Activated CD4-positive, alpha-beta T cell treated with anti-CD3 and anti-CD28 coated beads, Interleukin-2, amount 10 ng/mL, durations not matched to agents 7 days and 5 days (primary cell): ENCODE measurements around the gene RHBDF1. TPM values are rescaled to one million over a fixed set of nuclear protein-coding genes. Genes with fewer than 3 reads are reported as not detected.

Experiments used
- CTCF ChIA-PET: fragments of 350-600 bp; sonication (Branson Sonifier 250); formaldehyde crosslinking; loops from one replicate; lab custom pipeline; 2021; ENCODE audit warnings: antibody characterized with exemption; lab: Charles Lee
- POLR2A ChIA-PET: fragments of 350-600 bp; sonication (Branson Sonifier 250); formaldehyde crosslinking; loops from one replicate; lab custom pipeline; 2021; ENCODE audit warnings: antibody characterized with exemption; lab: Charles Lee
- DNase-seq: peaks from one replicate; pipeline ENCODE4 v3.0.0-alpha.2; 2020
- H3K27ac Mint-ChIP-seq: one replicate; pipeline ENCODE4 v1.8.0; 2021; ENCODE audit warnings: mild to moderate bottlenecking, moderate library complexity, mixed read lengths
- H3K27me3 Mint-ChIP-seq: one replicate; pipeline ENCODE4 v1.8.0; 2021; ENCODE audit warnings: mixed read lengths
- H3K36me3 Mint-ChIP-seq: one replicate; pipeline ENCODE4 v1.8.0; 2021; ENCODE audit warnings: low read depth, mixed read lengths
- H3K4me1 Mint-ChIP-seq: one replicate; pipeline ENCODE4 v1.8.0; 2021; ENCODE audit warnings: mixed read lengths
- H3K4me3 Mint-ChIP-seq: one replicate; pipeline ENCODE4 v1.8.0; 2021; ENCODE audit warnings: mild to moderate bottlenecking, moderate library complexity, mixed read lengths
- H3K9me3 Mint-ChIP-seq: one replicate; pipeline ENCODE4 v1.8.0; 2021; ENCODE audit warnings: mixed read lengths
- total RNA-seq, 2 experiments: library from RNA; stranded (reverse); gene quantifications; one replicate each; pipeline ENCODE4 v1.2.3, GENCODE V29; 2021

Gene RHBDF1
- total RNA-seq, 2 experiments from 2014 or later = 0.10 TPM; not detected in 1

DNA sequence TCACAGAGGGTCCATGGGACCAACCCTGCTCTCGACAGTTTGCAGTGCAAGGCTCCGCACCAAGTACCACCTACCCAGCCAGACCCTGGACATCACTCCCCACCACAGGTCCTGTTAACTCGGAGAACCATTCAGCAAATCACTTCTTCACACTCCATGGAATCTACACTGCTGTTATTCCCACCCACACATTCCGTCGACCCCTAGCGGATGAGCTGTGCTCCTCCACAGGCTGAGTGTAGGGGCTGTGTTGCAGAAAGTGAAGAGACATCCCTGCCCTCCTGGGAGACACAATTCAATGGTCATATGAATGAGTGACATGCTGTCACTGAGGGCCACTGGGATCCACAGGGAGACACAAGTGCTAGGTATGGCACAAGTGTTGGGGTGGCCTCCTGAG is 33.1 kb upstream of the RHBDF1 start:
- no peak overlapping the region for H3K4me3 Mint-ChIP-seq
- H3K4me1 Mint-ChIP-seq = peaks cover 2% of the 10 kb centered on the region
- H3K27me3 Mint-ChIP-seq = no peaks in the 10 kb centered on the region
- no peak for DNase-seq
- H3K9me3 Mint-ChIP-seq = no peaks in the 10 kb centered on the region
- POLR2A ChIA-PET = no interaction called here
- H3K27ac Mint-ChIP-seq = no peak overlapping the region
- CTCF ChIA-PET = interaction anchor here (0.7 to 2.2 kb wide), 4 partner anchors 11 to 257 kb away, joined by 3 to 12 read pairs (median 8); partner anchors contain the start of gene MPG
- peaks cover 8% of the 10 kb centered on the region for H3K36me3 Mint-ChIP-seq

DNA sequence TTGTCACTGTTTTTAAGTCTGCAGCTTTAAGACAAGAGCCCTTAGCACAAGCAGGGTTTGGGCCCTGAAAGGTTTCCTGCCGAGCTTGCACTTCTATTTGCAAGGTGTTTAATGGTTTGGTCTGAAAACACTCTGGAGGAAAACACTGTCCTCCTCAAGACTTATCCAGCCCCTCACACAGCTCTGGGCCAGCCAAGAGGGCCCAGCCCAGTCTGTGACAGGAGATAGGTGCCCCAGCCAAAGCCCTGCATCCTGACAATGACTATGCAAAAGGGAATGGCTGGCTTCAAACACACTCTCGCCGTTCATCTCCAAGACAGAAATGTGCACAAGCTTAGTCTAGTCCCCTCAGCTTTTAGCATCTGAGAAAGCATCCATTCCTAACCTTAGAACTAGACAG is 32.5 kb upstream of the RHBDF1 start:
- CTCF ChIA-PET = interaction anchor here (1.4 kb wide), 1 partner anchor 37 kb away, joined by 3 read pairs; no protein-coding TSS in a partner anchor
- DNase-seq = no peak
- Mint-ChIP-seq H3K9me3 (no peaks in the 10 kb centered on the region), H3K27me3 (no peaks in the 10 kb centered on the region), H3K36me3 (peaks cover 5% of the 10 kb centered on the region), H3K27ac (no peak overlapping the region), H3K4me1 (peaks cover 2% of the 10 kb centered on the region), H3K4me3 (no peak overlapping the region)
- POLR2A ChIA-PET = no interaction called here

DNA sequence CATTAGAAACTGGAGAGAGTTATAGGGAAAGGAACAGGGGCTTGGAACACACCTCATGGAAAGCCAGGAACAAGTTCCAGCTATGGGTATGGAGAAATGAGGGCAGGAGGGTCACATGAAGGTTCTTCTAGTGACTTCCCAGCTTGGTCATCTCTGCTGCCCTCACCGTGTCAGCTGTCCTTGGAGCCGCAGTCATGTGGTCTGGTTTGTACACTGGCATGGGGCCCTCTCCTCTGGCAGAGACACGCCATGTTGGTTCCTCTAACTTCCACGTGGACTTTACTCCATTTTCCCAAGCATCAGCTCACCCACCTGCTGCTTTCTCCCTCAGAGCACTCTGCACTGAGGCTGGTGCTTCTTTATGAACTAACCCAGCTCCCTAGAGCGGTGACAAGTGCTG is 31.9 kb upstream of the RHBDF1 start:
- no peaks in the 10 kb centered on the region for H3K9me3 Mint-ChIP-seq
- H3K36me3 Mint-ChIP-seq = no peaks in the 10 kb centered on the region
- H3K27ac Mint-ChIP-seq = no peak overlapping the region
- DNase-seq = no peak
- H3K27me3 Mint-ChIP-seq = no peaks in the 10 kb centered on the region
- H3K4me3 Mint-ChIP-seq = no peak overlapping the region
- peaks cover 2% of the 10 kb centered on the region for H3K4me1 Mint-ChIP-seq
- ChIA-PET CTCF (interaction anchor here (0.6 to 1.4 kb wide), 5 partner anchors 12 to 232 kb away, joined by 3 to 6 read pairs (median 3); no protein-coding TSS in a partner anchor), POLR2A (no interaction called here)

DNA sequence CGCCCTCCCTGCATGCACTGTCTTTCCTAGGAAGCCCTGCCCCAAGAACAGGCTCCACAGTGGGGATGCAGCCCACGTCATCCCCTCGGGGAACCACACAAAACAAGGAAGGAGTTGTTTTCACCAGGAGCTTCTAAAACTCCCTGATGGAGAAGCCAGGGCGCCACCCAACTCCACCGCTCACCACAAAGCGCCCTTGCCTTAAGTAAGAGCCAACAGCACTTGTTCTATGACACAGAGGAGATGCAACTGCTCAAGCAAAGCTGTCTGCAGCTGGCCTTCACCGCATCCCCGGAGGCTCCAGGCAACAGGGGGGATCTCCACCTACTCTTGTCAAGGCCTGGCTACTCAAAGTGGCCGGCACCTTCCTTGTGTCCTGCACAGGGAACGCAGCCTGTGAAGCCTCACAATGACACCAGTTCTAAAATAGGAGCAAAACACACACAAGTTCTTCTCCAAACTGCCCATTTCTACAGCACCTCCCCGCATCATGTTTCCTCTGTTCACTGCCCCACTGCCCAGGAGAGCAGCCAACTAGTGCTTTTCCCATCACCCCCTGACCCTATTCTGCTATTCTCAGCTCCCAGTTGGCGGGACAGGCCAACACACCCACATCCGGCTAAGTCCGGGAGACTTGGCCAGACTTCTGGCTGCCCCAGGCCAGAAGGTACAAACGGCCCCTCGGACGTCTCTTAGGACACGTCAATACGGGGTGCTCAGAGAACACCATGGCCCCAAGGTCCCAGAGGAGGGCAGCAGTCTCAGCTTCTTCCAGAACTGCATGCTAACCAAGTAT is 29.8 kb upstream of the RHBDF1 start:
- H3K4me3 Mint-ChIP-seq = no peak overlapping the region
- H3K4me1 Mint-ChIP-seq = peaks cover 4% of the 10 kb centered on the region
- no peaks in the 10 kb centered on the region for H3K36me3 Mint-ChIP-seq
- no peaks in the 10 kb centered on the region for H3K27me3 Mint-ChIP-seq
- POLR2A ChIA-PET = no interaction called here
- peak overlapping the region; percentile 58 for H3K27ac Mint-ChIP-seq
- no peaks in the 10 kb centered on the region for H3K9me3 Mint-ChIP-seq
- CTCF ChIA-PET = interaction anchor here (0.8 to 1.0 kb wide), 2 partner anchors 15 to 37 kb away, joined by 3 read pairs; no protein-coding TSS in a partner anchor
- no peak for DNase-seq

DNA sequence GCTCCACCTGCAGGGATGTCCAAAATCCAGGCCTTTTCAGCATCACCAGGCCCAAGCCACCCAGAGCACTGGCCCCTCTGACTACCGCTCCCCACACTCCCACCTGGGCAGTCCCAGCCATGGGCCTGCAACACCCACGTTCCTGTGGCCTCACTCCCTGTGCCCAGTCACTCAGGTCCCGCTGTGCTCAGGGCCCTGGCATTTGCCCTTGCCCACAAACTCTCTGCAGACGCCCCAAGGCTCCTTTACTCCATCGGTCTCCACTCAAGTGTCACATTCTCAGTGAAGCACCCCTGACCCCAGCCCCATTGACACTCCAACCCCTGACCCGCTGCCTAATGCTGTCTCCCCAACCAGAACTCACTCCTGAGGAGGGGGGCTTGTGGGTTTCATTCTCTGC is 29.2 kb upstream of the RHBDF1 start:
- POLR2A ChIA-PET = no interaction called here
- Mint-ChIP-seq H3K9me3 (no peaks in the 10 kb centered on the region), H3K4me3 (no peak overlapping the region), H3K4me1 (peaks cover 7% of the 10 kb centered on the region), H3K36me3 (no peaks in the 10 kb centered on the region), H3K27ac (no peak overlapping the region), H3K27me3 (no peaks in the 10 kb centered on the region)
- CTCF ChIA-PET = interaction anchor here (0.8 to 1.0 kb wide), 2 partner anchors 16 to 36 kb away, joined by 3 read pairs; no protein-coding TSS in a partner anchor
- DNase-seq = no peak

DNA sequence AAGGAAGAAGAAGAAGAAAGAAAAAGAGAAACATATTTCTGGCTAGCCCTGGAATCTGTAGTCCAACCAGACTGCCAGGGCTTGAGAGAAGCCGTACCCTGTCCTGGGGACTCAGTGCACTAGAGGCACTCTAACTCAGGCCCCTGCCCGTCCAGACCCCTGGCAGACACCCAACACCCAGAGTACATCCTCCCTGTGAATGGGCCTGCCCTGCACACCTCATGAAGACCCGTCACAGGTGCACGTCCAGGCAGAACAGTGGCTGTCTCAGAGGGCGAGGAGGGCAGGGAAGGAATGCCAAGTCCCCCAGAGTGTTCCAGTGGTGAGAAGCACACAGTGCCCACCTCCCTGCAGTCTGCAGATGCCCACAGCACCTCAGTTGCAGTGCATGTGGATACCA is 28.6 kb upstream of the RHBDF1 start:
- ChIA-PET POLR2A (no interaction called here), CTCF (no interaction called here)
- H3K9me3 Mint-ChIP-seq = no peaks in the 10 kb centered on the region
- no peak overlapping the region for H3K27ac Mint-ChIP-seq
- peaks cover 8% of the 10 kb centered on the region for H3K4me1 Mint-ChIP-seq
- H3K36me3 Mint-ChIP-seq = no peaks in the 10 kb centered on the region
- H3K27me3 Mint-ChIP-seq = no peaks in the 10 kb centered on the region
- no peak overlapping the region for H3K4me3 Mint-ChIP-seq
- DNase-seq = no peak

DNA sequence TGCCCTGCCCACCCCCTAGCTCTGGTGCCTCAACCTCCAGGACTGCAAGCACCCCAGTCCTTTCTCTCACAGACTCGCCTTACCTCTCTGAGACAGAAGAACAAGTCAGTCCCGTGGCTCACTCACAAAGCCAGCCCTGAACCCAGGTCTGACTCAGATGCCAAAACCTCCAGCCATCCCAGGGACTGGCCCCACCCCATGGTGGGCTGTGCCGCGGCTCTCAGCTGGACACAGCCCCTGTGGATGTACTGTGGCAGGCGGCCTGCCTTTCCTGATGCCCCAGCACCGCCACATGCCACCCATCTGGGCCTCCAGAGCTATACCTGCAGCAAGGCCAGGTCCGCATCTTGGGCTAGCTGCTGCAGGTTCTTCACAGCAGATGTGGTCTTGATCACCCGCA is 25.4 kb upstream of the RHBDF1 start:
- DNase-seq = no peak
- ChIA-PET POLR2A (no interaction called here), CTCF (interaction anchor here (0.7 to 8.8 kb wide), 12 partner anchors 9 to 264 kb away, joined by 3 to 169 read pairs (median 6); partner anchors contain the start of genes MPG and RHBDF1)
- Mint-ChIP-seq H3K36me3 (no peaks in the 10 kb centered on the region), H3K27ac (no peak overlapping the region), H3K4me1 (peaks cover 8% of the 10 kb centered on the region), H3K9me3 (no peaks in the 10 kb centered on the region), H3K27me3 (no peaks in the 10 kb centered on the region), H3K4me3 (no peak overlapping the region)

DNA sequence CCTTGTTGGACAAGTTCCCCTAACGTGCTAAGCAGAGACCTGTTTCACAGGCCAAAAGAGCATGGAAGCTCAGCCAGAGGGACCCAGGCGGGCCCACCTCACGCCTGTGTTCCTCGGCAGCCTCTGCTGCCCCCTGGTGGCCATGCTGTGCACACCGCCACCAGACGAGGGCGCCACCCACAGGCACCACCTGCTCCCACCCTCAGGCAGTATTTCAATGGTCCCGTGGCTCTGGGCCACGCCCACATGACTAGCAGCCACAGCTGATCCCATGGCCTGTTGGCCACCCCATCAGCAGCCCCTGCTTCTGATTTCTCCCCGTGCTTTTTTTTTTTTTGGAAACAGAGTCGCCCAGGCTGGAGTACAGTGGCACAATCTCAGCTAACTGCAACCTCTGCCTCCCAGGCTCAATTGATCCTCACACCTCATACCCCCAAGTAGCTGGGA is 24.5 kb upstream of the RHBDF1 start:
- no peak overlapping the region for H3K4me3 Mint-ChIP-seq
- H3K9me3 Mint-ChIP-seq = no peaks in the 10 kb centered on the region
- peaks cover 8% of the 10 kb centered on the region for H3K4me1 Mint-ChIP-seq
- ChIA-PET CTCF (interaction anchor here (0.6 to 8.8 kb wide), 24 partner anchors 9 to 437 kb away, joined by 3 to 169 read pairs (median 4); partner anchors contain the start of genes FAM234A, MPG, POLR3K and RHBDF1), POLR2A (no interaction called here)
- H3K36me3 Mint-ChIP-seq = no peaks in the 10 kb centered on the region
- H3K27ac Mint-ChIP-seq = no peak overlapping the region
- H3K27me3 Mint-ChIP-seq = no peaks in the 10 kb centered on the region
- DNase-seq = peak; percentile 90

DNA sequence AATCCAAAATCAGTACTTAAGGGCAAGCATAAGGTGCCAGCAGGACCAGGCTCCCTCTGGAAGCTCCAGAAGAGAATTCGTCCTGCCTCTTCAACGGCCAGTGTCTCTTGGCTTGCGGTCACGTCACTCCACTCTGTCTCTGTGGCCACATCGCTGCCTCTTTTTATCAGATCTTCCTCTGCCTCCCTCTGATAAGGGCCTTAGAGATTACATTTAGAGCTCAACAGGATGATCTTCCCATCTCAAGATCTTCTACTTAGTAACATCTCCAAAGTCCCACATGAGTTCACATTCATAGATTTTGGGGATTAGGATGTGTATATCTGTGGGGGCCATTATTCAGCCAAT is 22.5 kb upstream of the RHBDF1 start:
- ChIA-PET POLR2A (no interaction called here), CTCF (interaction anchor here (0.5 to 8.8 kb wide), 7 partner anchors 10 to 200 kb away, joined by 3 to 169 read pairs (median 3); partner anchors contain the start of genes MPG and RHBDF1)
- no peaks in the 10 kb centered on the region for H3K9me3 Mint-ChIP-seq
- DNase-seq = no peak
- H3K4me3 Mint-ChIP-seq = no peak overlapping the region
- H3K27ac Mint-ChIP-seq = no peak overlapping the region
- H3K36me3 Mint-ChIP-seq = peaks cover 5% of the 10 kb centered on the region
- peaks cover 8% of the 10 kb centered on the region for H3K4me1 Mint-ChIP-seq
- H3K27me3 Mint-ChIP-seq = no peaks in the 10 kb centered on the region

DNA sequence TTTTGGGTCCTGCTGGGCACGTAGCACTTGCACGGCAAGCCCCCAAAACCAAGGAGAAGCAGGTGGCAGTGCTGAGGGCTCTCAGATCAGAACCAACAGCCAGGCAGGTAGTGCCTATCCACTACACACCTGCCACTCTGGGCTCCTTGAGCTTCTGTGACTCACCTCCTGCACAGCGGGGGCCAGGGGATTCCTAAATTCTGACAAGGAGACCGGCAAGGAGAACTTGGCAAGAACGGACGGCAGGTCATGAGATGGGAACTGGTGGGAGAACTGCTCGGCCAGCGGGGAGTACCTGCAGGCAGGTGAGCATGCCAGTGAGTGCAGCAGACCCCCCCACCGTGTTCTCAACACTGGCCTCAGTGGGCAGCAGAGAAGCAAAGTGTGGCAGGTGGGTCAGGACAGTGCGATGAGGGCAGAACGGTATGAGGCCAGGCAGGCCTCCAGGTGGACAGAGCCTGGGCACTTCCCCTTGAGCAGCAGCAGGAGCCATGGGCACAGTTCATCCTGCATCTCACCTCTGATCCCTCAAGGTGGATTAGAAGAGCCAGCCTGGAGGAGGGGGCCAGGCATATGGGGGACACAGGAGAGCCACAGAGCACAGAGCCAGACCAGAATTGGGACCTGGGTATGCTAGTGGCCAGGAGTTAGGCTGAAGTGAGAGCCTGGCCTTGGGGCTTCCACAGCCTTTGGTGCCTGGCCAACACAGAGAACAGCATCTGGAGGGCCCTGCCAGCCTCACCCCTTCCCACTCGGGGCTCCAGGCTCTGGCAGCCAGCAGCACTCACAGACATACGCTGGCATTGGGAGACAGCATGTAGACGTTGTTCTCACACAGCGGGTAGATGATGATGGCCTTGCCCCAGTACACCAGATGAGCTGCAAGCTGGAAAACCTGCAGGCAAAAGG is 20.3 kb upstream of the RHBDF1 start:
- no peak for DNase-seq
- Mint-ChIP-seq H3K36me3 (peaks cover 5% of the 10 kb centered on the region), H3K4me3 (no peak overlapping the region), H3K9me3 (no peaks in the 10 kb centered on the region), H3K4me1 (peaks cover 7% of the 10 kb centered on the region), H3K27me3 (no peaks in the 10 kb centered on the region), H3K27ac (no peak overlapping the region)
- ChIA-PET CTCF (interaction anchor here (1.1 to 8.8 kb wide), 3 partner anchors 16 to 26 kb away, joined by 3 to 169 read pairs (median 5); partner anchors contain the start of gene RHBDF1), POLR2A (interaction anchor here (0.6 kb wide), 1 partner anchor 1058 kb away, joined by 3 read pairs; no protein-coding TSS in a partner anchor)

DNA sequence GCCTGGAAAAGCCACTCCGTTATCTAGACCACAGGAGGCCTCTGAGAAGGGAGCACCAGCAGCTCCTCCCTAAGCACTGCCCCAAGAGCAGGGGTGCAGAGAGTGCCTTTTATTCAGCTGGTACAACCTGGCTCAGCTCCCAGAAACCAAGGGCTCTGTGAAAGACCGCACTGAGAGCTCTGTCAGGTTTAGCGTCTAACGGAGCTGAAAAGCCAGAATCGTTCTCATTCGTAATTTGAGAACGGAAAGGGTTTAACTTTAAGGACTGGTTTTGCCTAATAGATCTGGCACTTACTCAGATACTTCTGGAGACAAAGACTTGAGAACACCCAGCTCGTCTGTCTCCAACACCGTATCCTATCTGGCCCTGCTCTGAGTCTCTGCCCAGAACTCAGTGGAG is 19.1 kb upstream of the RHBDF1 start:
- H3K36me3 Mint-ChIP-seq = peaks cover 5% of the 10 kb centered on the region

More for the DNA sequence above, 19.1 kb upstream of the RHBDF1 start:
- H3K4me1 Mint-ChIP-seq = no peaks in the 10 kb centered on the region
- no peak overlapping the region for H3K27ac Mint-ChIP-seq
- ChIA-PET POLR2A (no interaction called here), CTCF (interaction anchor here (8.8 kb wide), 1 partner anchor 25 kb away, joined by 169 read pairs; the partner anchor contains the start of gene RHBDF1)
- no peaks in the 10 kb centered on the region for H3K9me3 Mint-ChIP-seq
- no peaks in the 10 kb centered on the region for H3K27me3 Mint-ChIP-seq
- no peak overlapping the region for H3K4me3 Mint-ChIP-seq
- no peak for DNase-seq
